ENCODE results near the gene RNF208.

DNA sequence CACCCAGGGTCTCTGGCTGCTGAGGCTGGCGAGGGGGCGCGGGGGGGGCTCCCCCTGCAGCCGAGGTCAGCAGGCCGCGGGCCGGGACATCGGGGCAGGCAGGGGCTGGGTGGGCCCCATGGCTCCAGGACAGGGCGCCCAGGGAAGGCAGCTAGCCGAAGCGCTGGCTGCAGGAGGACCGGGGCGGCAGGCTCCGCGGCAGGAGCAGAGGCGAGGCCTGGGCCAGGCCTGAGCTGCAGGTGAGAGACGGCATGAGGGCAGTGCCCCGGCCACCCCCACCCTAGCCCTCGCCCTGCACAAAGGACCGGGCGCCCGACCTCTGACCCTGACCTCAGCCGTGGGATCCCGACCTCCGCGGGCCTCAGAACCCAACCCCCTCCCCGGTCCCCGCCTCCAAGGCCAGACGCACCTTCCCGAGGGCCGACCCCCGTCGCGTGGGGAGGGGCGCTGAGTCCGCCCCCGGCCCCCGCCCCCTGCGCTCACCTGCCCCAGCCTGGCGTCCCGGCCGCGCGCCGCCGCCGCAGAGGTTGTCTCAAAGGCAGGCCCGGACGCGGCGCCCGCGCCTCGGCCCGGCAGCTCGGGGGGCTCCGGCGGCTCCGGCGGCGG is 431 bp downstream of the RNF208 start:
- no peak for TF ChIP-seq FOSL2 (IDR thresholded peaks at IDR 0.05; ENCODE audit: borderline replicate concordance, low read depth)
- no peak for TF ChIP-seq GABPA (IDR thresholded peaks at IDR 0.05; ENCODE audit: low read depth)
- TF ChIP-seq, protein P1, sequence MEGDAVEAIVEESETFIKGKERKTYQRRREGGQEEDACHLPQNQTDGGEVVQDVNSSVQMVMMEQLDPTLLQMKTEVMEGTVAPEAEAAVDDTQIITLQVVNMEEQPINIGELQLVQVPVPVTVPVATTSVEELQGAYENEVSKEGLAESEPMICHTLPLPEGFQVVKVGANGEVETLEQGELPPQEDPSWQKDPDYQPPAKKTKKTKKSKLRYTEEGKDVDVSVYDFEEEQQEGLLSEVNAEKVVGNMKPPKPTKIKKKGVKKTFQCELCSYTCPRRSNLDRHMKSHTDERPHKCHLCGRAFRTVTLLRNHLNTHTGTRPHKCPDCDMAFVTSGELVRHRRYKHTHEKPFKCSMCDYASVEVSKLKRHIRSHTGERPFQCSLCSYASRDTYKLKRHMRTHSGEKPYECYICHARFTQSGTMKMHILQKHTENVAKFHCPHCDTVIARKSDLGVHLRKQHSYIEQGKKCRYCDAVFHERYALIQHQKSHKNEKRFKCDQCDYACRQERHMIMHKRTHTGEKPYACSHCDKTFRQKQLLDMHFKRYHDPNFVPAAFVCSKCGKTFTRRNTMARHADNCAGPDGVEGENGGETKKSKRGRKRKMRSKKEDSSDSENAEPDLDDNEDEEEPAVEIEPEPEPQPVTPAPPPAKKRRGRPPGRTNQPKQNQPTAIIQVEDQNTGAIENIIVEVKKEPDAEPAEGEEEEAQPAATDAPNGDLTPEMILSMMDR (IDR thresholded peaks at IDR 0.05) = no peak
- no peak for TF ChIP-seq SMC3 (IDR thresholded peaks at IDR 0.05; ENCODE audit: low read depth, low read length)
- no peak for TF ChIP-seq TAF1 (IDR thresholded peaks at IDR 0.05; ENCODE audit: borderline replicate concordance, low read depth, low read length)
- TF ChIP-seq MAX (IDR thresholded peaks at IDR 0.05; ENCODE audit: low read depth) = no peak
- TF ChIP-seq, protein P2, sequence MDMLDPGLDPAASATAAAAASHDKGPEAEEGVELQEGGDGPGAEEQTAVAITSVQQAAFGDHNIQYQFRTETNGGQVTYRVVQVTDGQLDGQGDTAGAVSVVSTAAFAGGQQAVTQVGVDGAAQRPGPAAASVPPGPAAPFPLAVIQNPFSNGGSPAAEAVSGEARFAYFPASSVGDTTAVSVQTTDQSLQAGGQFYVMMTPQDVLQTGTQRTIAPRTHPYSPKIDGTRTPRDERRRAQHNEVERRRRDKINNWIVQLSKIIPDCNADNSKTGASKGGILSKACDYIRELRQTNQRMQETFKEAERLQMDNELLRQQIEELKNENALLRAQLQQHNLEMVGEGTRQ (IDR thresholded peaks at IDR 0.05; ENCODE audit: borderline replicate concordance, low read depth, low read length) = no peak
- TF ChIP-seq RFX5 (IDR thresholded peaks at IDR 0.05; ENCODE audit: low read length) = no peak
- no peak for TF ChIP-seq EZH2phosphoT487 (IDR thresholded peaks at IDR 0.05; ENCODE audit: borderline replicate concordance, low read depth)
- TF ChIP-seq YY1 (IDR thresholded peaks at IDR 0.05; ENCODE audit: low read depth) = no peak
- no peak for TF ChIP-seq REST (IDR thresholded peaks at IDR 0.05; ENCODE audit: low read depth, low read length)
- no peak for TF ChIP-seq NFIC (IDR thresholded peaks at IDR 0.05; ENCODE audit: borderline replicate concordance)
- TF ChIP-seq, protein P3, sequence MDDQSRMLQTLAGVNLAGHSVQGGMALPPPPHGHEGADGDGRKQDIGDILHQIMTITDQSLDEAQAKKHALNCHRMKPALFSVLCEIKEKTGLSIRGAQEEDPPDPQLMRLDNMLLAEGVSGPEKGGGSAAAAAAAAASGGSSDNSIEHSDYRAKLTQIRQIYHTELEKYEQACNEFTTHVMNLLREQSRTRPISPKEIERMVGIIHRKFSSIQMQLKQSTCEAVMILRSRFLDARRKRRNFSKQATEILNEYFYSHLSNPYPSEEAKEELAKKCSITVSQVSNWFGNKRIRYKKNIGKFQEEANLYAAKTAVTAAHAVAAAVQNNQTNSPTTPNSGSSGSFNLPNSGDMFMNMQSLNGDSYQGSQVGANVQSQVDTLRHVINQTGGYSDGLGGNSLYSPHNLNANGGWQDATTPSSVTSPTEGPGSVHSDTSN (IDR thresholded peaks at IDR 0.05) = no peak

Measured in SK-N-SH (cell line).